HuH-7 (cell line): ENCODE measurements around the gene CREB3L2.
"Not testable (repeated sequence)": the region's sequence is repeated elsewhere in the genome, so short reads cannot be mapped to it uniquely, and the experiment has no call there.

Experiments
- DNase-seq: peaks from one replicate; pipeline ENCODE4 v3.0.0; 2011; ENCODE audit warnings: low spot score

Gene CREB3L2

DNA sequence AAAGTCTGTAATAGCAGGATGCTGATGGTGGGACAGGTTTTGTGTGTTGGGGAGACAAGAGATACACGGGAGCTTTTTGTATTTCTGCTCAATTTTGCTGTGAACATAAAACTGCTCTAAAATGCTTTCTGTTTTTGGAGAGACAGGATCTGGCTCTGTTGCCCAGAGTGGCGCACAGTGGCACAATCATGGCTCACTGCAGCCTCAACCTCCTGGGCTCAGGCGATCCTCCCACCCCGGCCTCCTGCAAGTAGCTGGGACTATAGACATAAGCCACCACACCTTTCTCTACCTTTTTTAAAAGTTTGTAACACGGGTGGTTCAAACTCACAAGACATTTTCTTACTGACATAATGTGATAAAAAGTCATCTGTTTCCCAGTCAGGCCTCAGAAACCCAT is 14.3 kb downstream of the CREB3L2 start:
- no peak for DNase-seq

DNA sequence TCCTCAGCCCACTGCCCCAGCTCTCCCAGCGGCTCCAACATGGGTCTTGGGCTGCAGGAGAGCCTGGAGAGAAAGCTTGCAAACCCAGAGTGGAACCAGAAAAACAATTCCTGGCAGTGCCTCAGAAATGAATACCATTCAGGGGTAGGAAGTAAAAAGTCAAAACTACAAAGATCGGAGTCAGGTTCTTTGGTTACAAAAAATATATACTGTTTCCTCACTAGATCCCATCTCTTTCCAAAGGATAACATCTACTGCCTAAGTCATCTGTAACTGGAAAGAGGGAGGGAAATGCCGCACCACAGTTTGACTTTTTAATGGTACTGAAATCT is 14.9 kb downstream of the CREB3L2 start:
- DNase-seq = no peak

DNA sequence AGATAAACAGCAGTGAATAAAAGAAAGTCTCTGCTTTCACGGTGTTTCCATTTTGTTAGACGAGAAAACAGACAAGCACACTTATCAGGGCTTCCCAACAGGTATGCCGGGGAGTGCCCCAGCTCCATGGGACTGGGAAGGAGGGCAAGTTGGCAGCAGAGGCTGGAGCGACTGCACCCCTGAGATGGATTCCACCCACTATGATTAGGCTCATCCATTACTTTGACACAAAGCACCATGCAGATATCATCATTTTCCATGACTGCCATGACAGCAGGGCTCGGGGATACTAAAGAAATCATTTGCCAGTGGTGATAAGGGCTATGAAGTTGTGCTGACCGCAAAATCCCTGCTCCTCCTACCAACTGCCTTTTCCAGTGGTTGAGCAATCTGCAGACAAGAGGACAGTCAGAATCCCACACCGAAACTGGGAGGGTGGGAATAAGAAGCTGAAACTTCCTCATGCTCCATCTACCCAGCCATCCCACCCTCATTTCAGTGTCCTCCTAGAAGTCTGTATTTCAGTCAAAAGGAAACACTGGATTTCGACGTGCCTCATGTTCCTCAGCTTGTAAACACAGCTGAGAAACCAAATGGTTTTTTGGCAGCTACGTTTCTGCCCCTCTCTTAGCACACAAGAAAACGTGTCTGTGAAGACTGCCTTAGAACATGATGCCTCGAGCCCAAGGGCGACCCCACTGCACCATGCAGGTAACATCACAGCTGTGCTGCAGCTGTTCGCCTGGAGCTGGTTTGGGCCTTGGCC is 15.5 kb downstream of the CREB3L2 start:
- DNase-seq = no peak

DNA sequence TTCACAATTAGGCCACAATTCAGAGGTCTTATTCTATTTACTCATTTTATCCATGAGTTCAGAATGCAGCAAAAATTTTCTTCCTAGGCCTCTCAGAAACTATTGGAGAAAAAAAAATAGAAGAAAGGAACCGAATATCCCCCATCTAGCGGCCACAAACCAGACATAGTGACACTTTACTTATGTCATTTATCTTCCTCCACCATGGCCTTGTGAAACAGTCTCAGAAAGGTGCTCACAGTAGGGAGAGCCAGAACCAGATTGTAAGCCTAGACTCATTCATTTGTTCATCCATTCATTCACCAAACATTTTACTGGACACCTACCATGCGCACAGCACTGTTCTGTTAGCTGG is 16.0 kb downstream of the CREB3L2 start:
- DNase-seq = no peak

DNA sequence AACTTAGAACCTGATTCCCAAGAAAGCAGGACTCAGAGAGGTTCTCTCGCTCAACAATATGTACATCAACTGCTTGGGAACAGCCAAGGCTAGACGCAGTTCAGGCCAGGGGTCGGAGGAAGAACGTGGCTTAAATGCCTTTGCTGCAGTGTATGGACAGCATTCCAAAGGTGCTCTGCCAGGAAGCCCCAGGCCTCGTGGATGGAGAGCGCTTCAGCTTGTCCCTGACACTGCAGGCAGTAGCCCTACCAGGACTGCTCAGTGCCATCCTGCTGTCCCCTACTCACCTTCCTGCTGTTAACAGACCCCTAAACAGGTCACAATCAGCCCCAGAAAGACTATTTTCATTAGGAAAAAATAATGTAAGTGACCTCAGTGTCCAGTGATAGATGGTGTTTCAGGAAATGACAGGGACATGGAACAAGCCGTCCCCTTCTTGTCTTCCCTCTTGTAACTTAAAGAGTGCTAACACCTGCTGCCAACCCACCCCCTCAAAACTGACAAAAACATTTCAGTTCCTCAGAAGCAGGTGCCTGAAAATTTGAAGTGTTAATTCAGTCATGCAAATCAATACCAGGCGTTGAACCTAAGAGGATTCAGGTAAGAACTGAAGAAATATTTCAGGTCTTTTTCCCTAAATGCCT is 16.5 kb downstream of the CREB3L2 start:
- no peak for DNase-seq

DNA sequence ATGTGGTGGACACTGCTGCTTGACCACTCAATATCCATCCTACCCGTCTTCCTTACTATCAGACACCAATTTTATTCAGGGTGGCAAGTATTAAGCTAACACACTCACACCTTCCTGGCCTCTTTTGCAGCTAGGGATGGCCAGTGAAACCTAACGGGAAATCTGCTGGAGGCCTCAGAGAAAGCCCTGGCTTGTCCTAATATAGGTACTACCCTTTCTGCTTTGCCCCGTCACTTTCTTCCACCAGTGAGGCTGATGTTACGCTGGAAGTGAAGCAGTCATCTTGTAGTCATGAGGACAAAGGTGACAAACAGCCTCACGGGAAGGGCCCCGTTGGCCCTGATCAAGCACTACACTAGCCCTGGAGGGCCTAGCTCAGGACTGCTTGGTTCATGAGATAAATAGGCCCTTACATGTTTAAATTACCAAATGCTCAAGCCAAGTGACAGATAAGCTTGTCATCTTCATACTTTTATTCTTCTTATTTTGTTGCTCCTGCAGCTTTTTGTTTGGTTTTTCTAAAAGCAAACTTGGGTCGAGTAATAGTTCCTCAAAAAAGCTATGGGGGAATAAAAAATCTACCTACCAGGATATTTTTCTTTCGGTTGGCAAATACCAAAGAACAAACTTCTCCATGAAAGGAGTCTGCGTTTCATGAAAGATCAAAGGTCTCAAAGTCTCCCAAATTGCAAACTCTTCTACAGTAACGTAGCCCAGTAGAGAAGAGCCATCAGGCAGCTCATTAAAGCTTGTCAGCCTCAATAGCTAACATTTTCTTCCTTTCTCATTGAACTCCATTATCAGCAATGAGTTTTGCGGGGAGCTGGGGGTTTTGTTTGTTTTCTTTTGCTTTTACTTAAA is 17.5 kb downstream of the CREB3L2 start:
- no peak for DNase-seq

DNA sequence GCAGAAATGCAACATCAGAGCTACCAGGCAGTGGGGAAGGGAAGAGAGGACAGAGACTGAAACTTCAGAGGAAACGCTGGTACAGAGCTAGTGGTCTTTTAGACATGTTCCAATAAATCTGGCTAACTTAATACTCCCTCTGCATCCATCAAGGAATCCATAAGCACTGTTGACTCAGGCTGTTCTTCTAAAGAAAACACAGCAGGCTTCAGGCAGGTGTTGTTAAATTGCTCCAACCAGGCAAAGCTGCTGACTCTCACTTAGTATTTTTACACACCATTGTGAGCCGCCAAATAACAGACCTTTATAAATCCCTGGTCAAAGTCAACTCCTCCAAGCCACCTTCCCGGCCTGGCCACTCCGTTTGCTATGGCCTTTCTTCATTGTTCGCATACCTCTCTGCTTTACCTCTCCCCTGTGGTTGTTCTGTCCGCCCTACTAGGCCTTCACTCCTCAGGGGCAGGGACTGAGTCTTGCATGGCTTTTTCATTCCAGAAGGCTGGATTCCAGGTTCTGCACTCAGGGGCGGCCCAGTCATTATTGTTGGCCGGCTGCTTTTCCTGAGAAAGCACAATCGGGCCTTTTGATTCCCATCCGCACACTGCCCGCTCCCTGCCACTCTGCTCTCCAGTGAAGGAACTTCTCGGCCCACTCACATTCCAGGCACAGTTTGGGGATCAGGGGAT is 18.4 kb downstream of the CREB3L2 start:
- DNase-seq = no peak

DNA sequence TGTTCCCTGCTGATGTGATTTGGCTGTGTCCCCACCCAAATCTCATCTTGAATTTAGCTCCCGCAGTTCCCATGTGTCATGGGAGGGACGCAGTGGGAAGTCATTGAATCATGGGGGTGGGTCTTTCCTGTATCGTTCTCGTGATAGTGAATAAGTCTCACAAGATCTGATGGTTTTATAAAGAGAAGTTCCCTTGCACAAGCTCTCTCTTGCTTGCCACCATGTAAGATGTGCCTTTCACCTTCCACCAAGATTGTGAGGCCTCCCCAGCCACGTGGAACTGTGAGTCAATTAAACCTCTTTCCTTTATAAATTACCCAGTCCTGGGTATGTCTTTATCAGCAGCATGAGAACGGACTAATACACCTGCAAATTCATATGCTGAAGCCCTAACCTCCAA is 19.5 kb downstream of the CREB3L2 start:
- DNase-seq = not testable (repeated sequence)

DNA sequence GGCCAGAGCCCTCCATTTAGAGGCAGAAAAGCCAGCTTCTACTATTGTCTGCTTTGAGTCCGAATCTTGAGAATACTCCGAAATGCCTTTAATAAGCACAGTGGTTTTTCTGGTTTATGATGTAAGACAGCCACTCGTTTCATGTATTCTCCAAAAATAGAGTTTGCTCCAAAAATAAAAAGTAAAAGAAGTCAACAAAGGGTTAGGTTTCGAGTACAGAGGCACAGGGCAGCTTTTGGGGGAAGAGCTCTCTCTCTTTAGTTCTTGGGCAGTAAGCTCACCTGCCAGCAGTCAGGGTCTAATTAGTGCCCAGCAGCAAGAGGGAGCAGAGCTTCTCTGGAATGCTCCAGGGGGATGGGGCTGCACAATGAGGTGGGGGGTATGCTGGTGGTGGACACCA is 20.2 kb downstream of the CREB3L2 start:
- DNase-seq = no peak

DNA sequence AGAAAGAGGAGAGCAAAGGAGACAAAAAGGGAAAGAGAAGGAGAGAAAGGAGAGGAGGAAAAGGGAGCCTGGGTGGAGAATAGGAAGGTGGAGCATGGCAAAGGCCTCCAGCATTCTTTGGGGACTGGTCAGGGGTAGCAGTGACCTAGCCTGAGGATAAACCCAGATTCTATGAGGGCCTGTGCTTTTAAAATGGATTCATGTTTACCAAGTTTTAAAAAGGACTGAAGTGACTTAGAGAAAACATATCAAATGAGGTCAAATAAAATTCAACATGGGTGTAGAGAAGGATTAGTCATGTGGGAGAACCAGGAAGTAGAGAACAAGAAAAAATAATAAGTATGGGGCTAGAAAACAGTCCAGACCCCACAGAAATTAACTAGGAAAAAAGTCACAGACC is 20.7 kb downstream of the CREB3L2 start:
- DNase-seq = no peak

DNA sequence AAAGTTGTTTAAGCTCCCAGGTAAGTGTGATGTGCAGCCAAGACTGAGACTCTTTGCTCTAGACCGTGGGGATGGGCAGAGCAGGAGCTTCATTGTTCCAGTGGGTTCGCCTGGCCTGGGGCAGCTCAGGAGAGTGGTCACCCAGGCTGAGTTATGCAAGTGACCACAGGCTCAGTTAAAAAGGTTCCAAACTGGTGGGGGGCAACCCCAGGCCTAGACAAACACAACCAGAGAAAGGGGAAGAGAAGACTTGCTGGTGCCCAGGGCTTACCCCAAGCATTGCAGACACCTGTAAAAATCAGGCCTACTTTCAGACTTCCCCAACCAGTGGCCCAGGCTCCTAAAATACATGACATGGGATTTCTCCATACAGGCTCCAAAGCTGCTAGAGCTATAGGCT is 21.6 kb downstream of the CREB3L2 start:
- no peak for DNase-seq

DNA sequence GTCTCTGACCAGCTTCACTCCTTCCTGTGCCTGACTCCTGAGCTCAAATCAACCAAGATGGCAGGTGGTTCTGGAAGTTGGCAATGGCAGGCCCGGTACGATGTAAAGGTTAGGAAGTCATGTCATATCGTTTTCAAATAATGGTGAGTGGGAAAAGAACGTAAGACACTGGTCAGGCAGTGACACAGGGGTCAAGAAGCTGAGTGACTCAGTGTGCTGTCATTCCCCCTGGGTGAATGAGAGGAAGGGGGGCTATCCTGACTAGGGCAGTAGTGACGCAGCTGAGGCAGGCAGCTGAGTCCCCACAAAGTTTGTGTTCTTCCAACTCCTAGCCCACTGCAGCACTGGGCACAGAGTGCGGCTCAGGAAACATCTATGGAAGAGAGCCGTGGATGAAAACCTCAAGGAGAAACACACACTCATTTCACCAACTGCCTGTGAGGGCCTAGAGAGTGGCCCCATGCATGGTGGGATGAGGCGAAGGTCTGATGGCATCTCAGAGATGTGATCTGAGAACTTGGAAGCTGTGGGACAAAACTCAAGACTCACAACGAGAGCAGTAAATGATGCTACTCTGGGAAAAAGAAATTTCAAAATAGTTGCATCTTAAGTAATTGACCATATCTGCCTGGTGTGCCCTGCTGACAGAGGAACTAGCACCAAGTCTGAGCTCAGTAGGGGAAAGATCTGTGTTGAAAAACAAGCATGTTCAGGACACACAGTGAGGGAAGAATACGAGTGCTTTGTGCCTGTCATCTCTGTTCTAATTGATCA is 23.2 kb downstream of the CREB3L2 start:
- DNase-seq = no peak

DNA sequence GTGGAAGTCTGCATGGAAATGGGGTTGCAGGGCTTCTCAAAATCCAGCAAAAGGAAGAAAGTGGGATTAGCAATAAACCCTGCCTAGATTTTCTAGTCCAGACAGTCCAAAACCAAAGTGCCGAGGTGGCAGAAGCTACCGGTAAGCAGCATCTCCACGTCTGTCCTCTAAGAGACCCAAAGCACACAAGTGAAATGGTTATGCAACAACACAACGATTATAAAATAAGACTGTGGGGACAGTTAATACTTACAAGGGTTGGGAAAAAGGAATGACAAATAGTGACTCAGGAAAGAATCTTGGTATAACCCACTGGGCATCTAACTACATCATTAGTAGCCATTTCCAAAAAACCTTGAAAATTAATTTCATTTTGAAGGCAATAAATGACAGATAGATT is 24.7 kb downstream of the CREB3L2 start:
- DNase-seq = no peak

DNA sequence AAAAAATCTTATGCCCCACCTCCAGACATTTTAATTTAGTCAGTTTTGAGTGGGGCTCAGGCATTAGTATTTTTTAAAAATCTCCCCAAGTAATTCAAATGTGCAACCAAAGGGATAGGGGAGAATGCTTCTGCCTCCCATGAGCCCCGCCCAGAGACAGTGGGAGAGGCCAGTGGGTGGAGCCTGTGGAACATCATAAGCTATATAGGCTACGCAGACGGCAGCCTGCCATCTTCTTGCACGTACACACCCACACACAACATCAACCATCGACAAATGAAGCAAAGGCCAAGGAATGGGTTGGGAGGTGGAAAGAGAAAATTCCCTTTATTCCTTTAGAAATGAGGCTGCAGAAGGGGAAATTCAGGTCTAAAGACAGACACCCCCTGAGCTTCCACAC is 25.2 kb downstream of the CREB3L2 start:
- no peak for DNase-seq

DNA sequence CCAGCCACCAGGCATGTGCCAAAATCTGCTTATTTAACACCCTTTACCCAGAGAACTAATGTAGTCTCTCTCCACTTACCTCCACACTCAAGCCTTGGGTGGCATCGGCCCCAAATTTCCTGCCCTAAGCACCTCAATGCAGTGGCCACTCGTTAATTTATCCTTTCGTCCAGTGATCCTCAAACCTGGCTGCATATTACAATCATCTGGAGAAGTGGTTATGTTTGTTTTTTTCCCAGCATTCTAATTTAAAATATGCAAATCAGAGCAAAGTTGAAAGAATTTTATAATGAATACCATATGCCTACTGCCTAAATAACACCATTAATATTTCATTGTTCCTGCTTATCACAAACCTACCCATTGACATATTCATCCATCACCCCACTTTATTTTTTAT is 25.7 kb downstream of the CREB3L2 start:
- DNase-seq = no peak

DNA sequence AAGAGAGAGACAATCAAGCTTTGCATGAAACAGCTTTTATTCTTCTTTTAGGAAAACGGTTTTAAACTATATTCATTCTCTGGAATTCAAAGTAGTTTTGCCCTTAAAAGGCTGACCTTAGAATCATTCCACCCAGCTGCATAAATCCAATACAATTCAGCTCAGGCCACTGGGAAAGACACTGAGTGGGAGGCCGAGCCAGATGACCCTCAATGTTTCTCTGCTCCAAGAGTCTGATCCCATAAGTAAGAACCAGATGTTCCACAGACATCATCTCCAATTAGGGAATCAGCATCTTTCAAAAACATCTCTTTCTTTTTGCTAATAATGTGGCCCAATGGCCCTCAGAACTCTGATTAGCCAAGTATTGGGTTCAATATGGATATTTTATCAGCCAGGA is 26.1 kb downstream of the CREB3L2 start:
- no peak for DNase-seq

DNA sequence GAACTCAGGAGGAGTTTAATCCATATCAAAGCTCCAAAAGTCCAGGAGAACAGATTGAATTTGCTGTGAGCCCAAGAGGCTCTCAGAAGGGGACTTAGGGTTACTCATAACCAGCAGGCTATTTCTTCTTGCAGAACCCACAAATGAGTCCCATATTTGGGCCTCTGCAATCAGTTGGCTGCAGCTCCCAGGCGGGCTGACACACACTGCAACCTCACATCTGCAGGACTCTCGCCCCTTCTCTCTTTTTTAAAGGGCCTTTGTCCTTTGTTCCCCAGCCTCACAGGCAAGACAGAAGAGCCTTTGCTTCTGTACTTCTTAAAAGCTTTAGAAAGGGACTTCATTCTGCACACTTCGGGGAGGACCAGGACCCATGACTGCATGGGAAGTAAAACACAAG is 26.7 kb downstream of the CREB3L2 start:
- DNase-seq = no peak

DNA sequence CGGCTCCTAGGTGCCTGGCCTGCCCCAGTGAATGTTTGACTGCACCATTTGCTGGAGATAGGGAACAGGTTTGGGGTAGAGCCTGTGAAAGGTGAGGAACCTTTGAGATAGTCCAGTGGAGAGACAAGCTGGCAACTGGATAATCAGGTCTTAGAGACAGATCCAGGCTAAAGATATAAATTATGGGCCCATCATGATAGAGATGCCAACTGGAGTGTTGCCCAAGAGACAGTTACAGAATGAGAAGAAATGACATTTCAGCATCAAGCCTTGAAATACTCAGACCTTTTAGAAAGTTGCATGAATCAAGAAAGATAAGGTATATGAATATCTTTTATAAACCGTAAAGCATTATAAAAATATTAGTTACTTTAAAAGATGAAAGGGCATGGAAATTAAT is 27.1 kb downstream of the CREB3L2 start:
- no peak for DNase-seq

DNA sequence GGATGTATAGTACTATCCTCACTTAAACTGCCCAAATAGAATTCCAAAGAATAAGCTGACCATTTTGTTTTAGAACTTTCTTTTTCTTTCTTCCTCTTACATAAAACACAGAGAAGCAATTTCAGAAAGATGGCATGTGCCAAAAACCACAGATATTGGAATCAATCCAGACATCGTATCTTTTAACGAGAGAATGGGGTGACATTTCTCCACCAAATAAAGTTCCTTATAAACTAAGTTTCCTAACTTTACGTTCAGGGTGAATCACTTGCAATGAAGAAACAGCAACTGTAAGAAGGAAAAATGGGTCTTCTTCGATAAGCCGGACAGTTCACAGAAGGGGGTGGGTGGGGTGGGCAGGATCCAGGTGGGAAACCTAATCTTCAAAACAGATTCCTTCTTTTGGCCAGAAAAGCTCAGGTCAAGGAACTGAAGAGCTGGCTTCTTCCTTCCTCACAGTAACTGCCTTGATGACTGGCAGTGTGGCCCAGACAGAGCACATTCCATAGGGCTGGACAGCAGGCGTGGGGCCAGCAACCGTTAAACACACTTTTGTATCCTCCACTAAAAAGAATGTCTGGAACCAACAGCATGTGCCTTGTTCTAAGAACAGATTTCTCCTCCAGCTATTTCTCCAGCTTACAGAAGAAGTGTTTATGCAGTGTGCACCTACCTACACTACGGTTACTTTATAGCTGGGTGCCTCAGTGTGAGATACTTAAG is 31.5 kb downstream of the CREB3L2 start:
- no peak for DNase-seq

DNA sequence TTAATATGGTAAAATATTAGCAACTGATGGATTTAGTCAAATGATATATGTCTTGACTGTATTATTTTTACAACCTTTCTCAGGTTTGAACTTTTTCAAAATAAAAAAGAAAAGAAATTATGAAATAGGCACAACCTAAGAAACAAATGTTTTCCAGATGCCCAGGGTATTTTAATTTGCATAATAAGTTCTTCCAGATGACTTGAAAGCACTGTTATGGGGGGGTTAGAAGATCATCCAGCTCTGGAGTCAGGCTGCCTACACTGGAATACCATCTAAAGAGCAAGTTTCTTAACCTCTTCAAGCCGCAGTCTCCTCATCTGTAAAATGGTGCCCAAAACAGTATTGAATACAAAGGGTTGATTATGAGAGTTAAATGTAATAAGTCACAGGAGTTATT is 32.1 kb downstream of the CREB3L2 start:
- DNase-seq = no peak

DNA sequence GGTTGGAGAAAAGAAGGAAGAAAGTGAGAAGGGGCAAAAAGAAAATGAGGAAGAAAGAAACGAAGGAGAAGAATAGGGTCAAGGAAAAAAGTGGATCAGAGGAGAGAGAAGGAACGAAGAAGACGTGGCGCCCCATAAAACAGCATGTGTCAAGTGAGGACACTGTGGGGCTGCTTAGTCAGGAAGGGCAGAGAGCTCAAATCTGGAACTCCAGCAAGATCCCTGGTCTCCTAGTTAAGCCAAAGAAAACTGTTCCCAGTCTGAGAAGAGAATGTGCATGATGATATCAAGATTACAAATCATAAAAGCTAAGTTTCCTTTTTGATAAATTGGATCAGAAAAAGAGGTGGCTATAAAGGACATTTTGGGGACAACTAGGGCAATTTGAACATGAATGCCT is 33.0 kb downstream of the CREB3L2 start:
- DNase-seq = no peak
